Activated T-helper 17 cell treated with anti-CD3 and anti-CD28 coated beads, Interleukin-2, amount 50 U/mL, for 72 hours (primary cell): Measurements from ENCODE around the gene BAHCC1. TPM values are rescaled to one million over a fixed set of nuclear protein-coding genes. Genes with fewer than 3 reads are reported as not detected.

ENCODE experiments used
- ATAC-seq: fragments of 150-1000 bp; cut with Tn5 transposase; replicated peaks from 2 replicates; pipeline ENCODE4 v1.10.0; 2021; ENCODE audit warnings: mild to moderate bottlenecking, moderate library complexity
- H3K27ac Mint-ChIP-seq: one replicate; pipeline ENCODE4 v1.8.0; 2022; ENCODE audit warnings: mixed read lengths
- H3K27me3 Mint-ChIP-seq: one replicate; pipeline ENCODE4 v1.8.0; 2022; ENCODE audit warnings: mixed read lengths
- H3K36me3 Mint-ChIP-seq: one replicate; pipeline ENCODE4 v1.8.0; 2022; ENCODE audit warnings: low read depth, mild to moderate bottlenecking, mixed read lengths
- H3K4me1 Mint-ChIP-seq: one replicate; pipeline ENCODE4 v1.8.0; 2022; ENCODE audit warnings: mixed read lengths
- H3K4me3 Mint-ChIP-seq: one replicate; pipeline ENCODE4 v1.8.0; 2022; ENCODE audit warnings: mild to moderate bottlenecking, mixed read lengths
- H3K9me3 Mint-ChIP-seq: one replicate; pipeline ENCODE4 v1.8.0; 2022; ENCODE audit warnings: mixed read lengths
- total RNA-seq, 2 donors: library from RNA; stranded (reverse); gene quantifications; one replicate each; pipeline ENCODE4 v1.2.3, GENCODE V29; 2022

BAHCC1 gene
- total RNA-seq, 2 donors from 2014 or later: 0.26 TPM; not detected in 1

- no peak for ATAC-seq
- Mint-ChIP-seq H3K27ac (no peak overlapping the region), H3K9me3 (no peaks in the 10 kb centered on the region), H3K4me3 (no peak overlapping the region), H3K36me3 (no peaks in the 10 kb centered on the region), H3K27me3 (no peaks in the 10 kb centered on the region), H3K4me1 (no peaks in the 10 kb centered on the region)
Observed at GRCh38 chr17:81498953-81499600, 103.8 kb downstream of the BAHCC1 start.

- no peak overlapping the region for H3K4me3 Mint-ChIP-seq
- H3K27ac Mint-ChIP-seq: no peak overlapping the region
- H3K27me3 Mint-ChIP-seq: no peaks in the 10 kb centered on the region
- H3K36me3 Mint-ChIP-seq: no peaks in the 10 kb centered on the region
- no peak for ATAC-seq
- no peaks in the 10 kb centered on the region for H3K9me3 Mint-ChIP-seq
- no peaks in the 10 kb centered on the region for H3K4me1 Mint-ChIP-seq
Observed at GRCh38 chr17:81499601-81499970, 104.3 kb downstream of the BAHCC1 start.

- Mint-ChIP-seq H3K4me1 (no peaks in the 10 kb centered on the region), H3K9me3 (no peaks in the 10 kb centered on the region), H3K27me3 (no peaks in the 10 kb centered on the region), H3K36me3 (no peaks in the 10 kb centered on the region), H3K4me3 (no peak overlapping the region), H3K27ac (no peak overlapping the region)
- no peak for ATAC-seq
Observed at GRCh38 chr17:81500047-81500446, 104.8 kb downstream of the BAHCC1 start.

- Mint-ChIP-seq H3K27me3 (no peaks in the 10 kb centered on the region), H3K4me3 (no peak overlapping the region), H3K27ac (no peak overlapping the region), H3K36me3 (no peaks in the 10 kb centered on the region), H3K9me3 (no peaks in the 10 kb centered on the region), H3K4me1 (no peaks in the 10 kb centered on the region)
- ATAC-seq: no peak
Observed at GRCh38 chr17:81502471-81503017, 107.3 kb downstream of the BAHCC1 start.

- ATAC-seq: no peak
- no peaks in the 10 kb centered on the region for H3K9me3 Mint-ChIP-seq
- no peaks in the 10 kb centered on the region for H3K4me1 Mint-ChIP-seq
- H3K27me3 Mint-ChIP-seq: no peaks in the 10 kb centered on the region
- H3K4me3 Mint-ChIP-seq: no peak overlapping the region
- no peak overlapping the region for H3K27ac Mint-ChIP-seq
- H3K36me3 Mint-ChIP-seq: peaks cover 8% of the 10 kb centered on the region
Observed at GRCh38 chr17:81503619-81504018, 108.4 kb downstream of the BAHCC1 start.

- ATAC-seq: no peak
- Mint-ChIP-seq H3K36me3 (peaks cover 54% of the 10 kb centered on the region), H3K4me1 (peaks cover 9% of the 10 kb centered on the region), H3K27me3 (no peaks in the 10 kb centered on the region), H3K4me3 (peak overlapping the region; percentile 98), H3K9me3 (no peaks in the 10 kb centered on the region), H3K27ac (peak overlapping the region; percentile 95)
Observed at GRCh38 chr17:81508639-81509206, 113.5 kb downstream of the BAHCC1 start.

- peak overlapping the region; percentile 98 for H3K4me3 Mint-ChIP-seq
- peaks cover 54% of the 10 kb centered on the region for H3K36me3 Mint-ChIP-seq
- no peaks in the 10 kb centered on the region for H3K27me3 Mint-ChIP-seq
- H3K27ac Mint-ChIP-seq: peak overlapping the region; percentile 95
- peaks cover 9% of the 10 kb centered on the region for H3K4me1 Mint-ChIP-seq
- H3K9me3 Mint-ChIP-seq: no peaks in the 10 kb centered on the region
- ATAC-seq: no peak
Observed at GRCh38 chr17:81509207-81509971, 114.1 kb downstream of the BAHCC1 start.

- peaks cover 54% of the 10 kb centered on the region for H3K36me3 Mint-ChIP-seq
- H3K4me3 Mint-ChIP-seq: peak overlapping the region; percentile 98
- no peaks in the 10 kb centered on the region for H3K27me3 Mint-ChIP-seq
- H3K27ac Mint-ChIP-seq: peak overlapping the region; percentile 95
- no peaks in the 10 kb centered on the region for H3K9me3 Mint-ChIP-seq
- ATAC-seq: no peak
- peaks cover 9% of the 10 kb centered on the region for H3K4me1 Mint-ChIP-seq
Observed at GRCh38 chr17:81509972-81510784, 114.9 kb downstream of the BAHCC1 start.

GRCh38 chr17:81510785-81511553 is 115.7 kb downstream of the BAHCC1 start:
- Mint-ChIP-seq H3K9me3 (no peaks in the 10 kb centered on the region), H3K4me3 (peak overlapping the region; percentile 98), H3K27me3 (no peaks in the 10 kb centered on the region), H3K27ac (peak overlapping the region; percentile 95), H3K4me1 (peaks cover 9% of the 10 kb centered on the region), H3K36me3 (peaks cover 54% of the 10 kb centered on the region)
- no peak for ATAC-seq

GRCh38 chr17:81511554-81511803 is 116.2 kb downstream of the BAHCC1 start:
- Mint-ChIP-seq H3K36me3 (peaks cover 54% of the 10 kb centered on the region), H3K4me3 (peak overlapping the region; percentile 98), H3K27me3 (no peaks in the 10 kb centered on the region), H3K4me1 (peaks cover 9% of the 10 kb centered on the region), H3K27ac (peak overlapping the region; percentile 95), H3K9me3 (no peaks in the 10 kb centered on the region)
- no peak for ATAC-seq

GRCh38 chr17:81511804-81512561 is 116.7 kb downstream of the BAHCC1 start:
- H3K27ac Mint-ChIP-seq: peak overlapping the region; percentile 95
- ATAC-seq: no peak
- H3K4me1 Mint-ChIP-seq: peaks cover 9% of the 10 kb centered on the region
- peaks cover 54% of the 10 kb centered on the region for H3K36me3 Mint-ChIP-seq
- H3K27me3 Mint-ChIP-seq: no peaks in the 10 kb centered on the region
- H3K9me3 Mint-ChIP-seq: no peaks in the 10 kb centered on the region
- peak overlapping the region; percentile 98 for H3K4me3 Mint-ChIP-seq

- Mint-ChIP-seq H3K27ac (peak within 1 kb of the TSS; percentile 95), H3K4me1 (peaks cover 9% of the 10 kb centered on the region), H3K4me3 (peak within 1 kb of the TSS; percentile 98), H3K9me3 (no peaks in the 10 kb centered on the region), H3K27me3 (no peaks in the 10 kb centered on the region), H3K36me3 (peaks cover 54% of the 10 kb centered on the region)
- ATAC-seq: peak; percentile 69
Observed at GRCh38 chr17:81512562-81513371, 117.5 kb downstream of the BAHCC1 start, which contains the start of gene ACTG1. Gene ACTG1, minus strand, starts transcription at chr17:81512799. Its CDS starts 445 bp downstream, at chr17:81512354.
